IPS-20b (cell line): ENCODE measurements around the gene ZSCAN22.

Source experiments
- H3K27ac ChIP-seq: one replicate; pipeline ENCODE4 v1.5.1; 2013; ENCODE audit warnings: low read length
- H3K27me3 ChIP-seq: 2 replicates; pipeline ENCODE4 v1.6.1; 2013; ENCODE audit warnings: mild to moderate bottlenecking, low read length, inconsistent platforms; ENCODE audit not compliant: insufficient read depth
- H3K36me3 ChIP-seq: 2 replicates; pipeline ENCODE4 v1.6.1; 2013; ENCODE audit warnings: low read depth, mild to moderate bottlenecking, inconsistent platforms, low read length, moderate library complexity; ENCODE audit not compliant: insufficient read depth
- H3K4me1 ChIP-seq: 2 replicates; pipeline ENCODE4 v1.6.1; 2013; ENCODE audit warnings: mild to moderate bottlenecking, control low read depth, inconsistent platforms, low read length, moderate library complexity; ENCODE audit not compliant: insufficient read depth
- H3K4me3 ChIP-seq: 2 replicates; pipeline ENCODE4 v1.5.1; 2013; ENCODE audit warnings: mild to moderate bottlenecking, low read length, inconsistent platforms
- H3K9ac ChIP-seq: 2 replicates; pipeline ENCODE4 v1.6.1; 2013; ENCODE audit warnings: low read depth, mild to moderate bottlenecking, inconsistent platforms, low read length, moderate library complexity
- H3K9me3 ChIP-seq: 2 replicates; pipeline ENCODE4 v1.6.1; 2013; ENCODE audit warnings: mild to moderate bottlenecking, low read depth, low read length, inconsistent platforms; ENCODE audit not compliant: insufficient read depth

ZSCAN22 gene

GRCh38 chr19:58325311-58326022, 1.3 kb upstream of the ZSCAN22 start:
- peak overlapping the region; percentile 93 for H3K4me3 ChIP-seq
- H3K27ac ChIP-seq, result no peak overlapping the region
- H3K9ac ChIP-seq, result peak overlapping the region; percentile 91; the same call in 1 of the 2 replicates
- no peaks in the 10 kb centered on the region for H3K36me3 ChIP-seq
- H3K27me3 ChIP-seq, result no peaks in the 10 kb centered on the region
- no peaks in the 10 kb centered on the region for H3K9me3 ChIP-seq
- no peaks in the 10 kb centered on the region; the same call in 1 of the 2 replicates for H3K4me1 ChIP-seq

GRCh38 chr19:58326501-58326913, 287 bp upstream of the ZSCAN22 start:
- Histone ChIP-seq H3K4me1 (no peaks in the 10 kb centered on the region; the same call in 1 of the 2 replicates), H3K9me3 (no peaks in the 10 kb centered on the region), H3K27ac (no peak overlapping the region), H3K27me3 (no peaks in the 10 kb centered on the region), H3K9ac (peak overlapping the region; percentile 91), H3K36me3 (no peaks in the 10 kb centered on the region), H3K4me3 (peak overlapping the region; percentile 93)

GRCh38 chr19:58328999-58329398, 2.2 kb downstream of the ZSCAN22 start:
- Histone ChIP-seq H3K4me3 (no peak overlapping the region), H3K27me3 (no peaks in the 10 kb centered on the region), H3K4me1 (no peaks in the 10 kb centered on the region; the same call in 1 of the 2 replicates), H3K27ac (no peak overlapping the region), H3K9me3 (no peaks in the 10 kb centered on the region), H3K36me3 (no peaks in the 10 kb centered on the region), H3K9ac (no peak overlapping the region)

GRCh38 chr19:58330458-58330857, 3.7 kb downstream of the ZSCAN22 start:
- Histone ChIP-seq H3K27me3 (no peaks in the 10 kb centered on the region), H3K36me3 (0 out of 2 replicates have a peak, but pooled peaks cover 2% of the 10 kb centered on the region), H3K4me3 (no peak overlapping the region), H3K9ac (no peak overlapping the region), H3K4me1 (no peaks in the 10 kb centered on the region; the same call in 1 of the 2 replicates), H3K27ac (no peak overlapping the region), H3K9me3 (no peaks in the 10 kb centered on the region)

- Histone ChIP-seq H3K27ac (no peak overlapping the region), H3K9ac (no peak overlapping the region), H3K4me3 (no peak overlapping the region), H3K36me3 (peaks cover 11% of the 10 kb centered on the region; the same call in 1 of the 2 replicates), H3K9me3 (no peaks in the 10 kb centered on the region), H3K27me3 (no peaks in the 10 kb centered on the region), H3K4me1 (no peaks in the 10 kb centered on the region)
Measured at GRCh38 chr19:58332697-58333096, 5.9 kb downstream of the ZSCAN22 start.

GRCh38 chr19:58334691-58335249, 8.0 kb downstream of the ZSCAN22 start:
- H3K27ac ChIP-seq, result no peak overlapping the region
- no peak overlapping the region for H3K9ac ChIP-seq
- no peak overlapping the region for H3K4me3 ChIP-seq
- H3K27me3 ChIP-seq, result no peaks in the 10 kb centered on the region
- H3K4me1 ChIP-seq, result no peaks in the 10 kb centered on the region
- peaks cover 6% of the 10 kb centered on the region; the same call in 1 of the 2 replicates for H3K9me3 ChIP-seq
- H3K36me3 ChIP-seq, result peaks cover 21% of the 10 kb centered on the region; the same call in 1 of the 2 replicates

GRCh38 chr19:58335630-58336029, 8.8 kb downstream of the ZSCAN22 start:
- peaks cover 6% of the 10 kb centered on the region; the same call in 1 of the 2 replicates for H3K9me3 ChIP-seq
- peaks cover 21% of the 10 kb centered on the region; the same call in 1 of the 2 replicates for H3K36me3 ChIP-seq
- no peaks in the 10 kb centered on the region for H3K27me3 ChIP-seq
- H3K27ac ChIP-seq, result no peak overlapping the region
- H3K9ac ChIP-seq, result no peak overlapping the region
- H3K4me3 ChIP-seq, result no peak overlapping the region
- H3K4me1 ChIP-seq, result no peaks in the 10 kb centered on the region

GRCh38 chr19:58336216-58336615, 9.4 kb downstream of the ZSCAN22 start:
- Histone ChIP-seq H3K4me1 (no peaks in the 10 kb centered on the region), H3K36me3 (peaks cover 21% of the 10 kb centered on the region; the same call in 1 of the 2 replicates), H3K4me3 (no peak overlapping the region), H3K9me3 (peaks cover 6% of the 10 kb centered on the region; the same call in 1 of the 2 replicates), H3K9ac (no peak overlapping the region), H3K27me3 (no peaks in the 10 kb centered on the region), H3K27ac (no peak overlapping the region)

- peaks cover 6% of the 10 kb centered on the region; the same call in 1 of the 2 replicates for H3K9me3 ChIP-seq
- H3K4me1 ChIP-seq, result no peaks in the 10 kb centered on the region
- no peak overlapping the region for H3K4me3 ChIP-seq
- no peak overlapping the region for H3K27ac ChIP-seq
- peaks cover 21% of the 10 kb centered on the region; the same call in 1 of the 2 replicates for H3K36me3 ChIP-seq
- no peak overlapping the region for H3K9ac ChIP-seq
- no peaks in the 10 kb centered on the region for H3K27me3 ChIP-seq
Measured at GRCh38 chr19:58336820-58337219, 10.0 kb downstream of the ZSCAN22 start.

GRCh38 chr19:58338336-58338735, 11.5 kb downstream of the ZSCAN22 start:
- Histone ChIP-seq H3K9me3 (peaks cover 6% of the 10 kb centered on the region; the same call in 1 of the 2 replicates), H3K27me3 (no peaks in the 10 kb centered on the region), H3K27ac (no peak overlapping the region), H3K4me1 (no peaks in the 10 kb centered on the region), H3K9ac (no peak overlapping the region), H3K36me3 (peaks cover 21% of the 10 kb centered on the region; the same call in 1 of the 2 replicates), H3K4me3 (no peak overlapping the region)

GRCh38 chr19:58338825-58339558, 12.2 kb downstream of the ZSCAN22 start:
- H3K27ac ChIP-seq, result no peak overlapping the region
- no peaks in the 10 kb centered on the region for H3K27me3 ChIP-seq
- H3K4me1 ChIP-seq, result no peaks in the 10 kb centered on the region
- no peak overlapping the region for H3K4me3 ChIP-seq
- peaks cover 6% of the 10 kb centered on the region; the same call in 1 of the 2 replicates for H3K9me3 ChIP-seq
- no peak overlapping the region for H3K9ac ChIP-seq
- H3K36me3 ChIP-seq, result peaks cover 21% of the 10 kb centered on the region; the same call in 1 of the 2 replicates
